Measurements from ENCODE around the gene EDDM3A. TPM values are rescaled to one million over a fixed set of nuclear protein-coding genes. Genes with fewer than 3 reads are reported as not detected.
"Not testable (repeated sequence)": the region's sequence is repeated elsewhere in the genome, so short reads cannot be mapped to it uniquely, and the experiment has no call there.

EDDM3A gene, protein sequence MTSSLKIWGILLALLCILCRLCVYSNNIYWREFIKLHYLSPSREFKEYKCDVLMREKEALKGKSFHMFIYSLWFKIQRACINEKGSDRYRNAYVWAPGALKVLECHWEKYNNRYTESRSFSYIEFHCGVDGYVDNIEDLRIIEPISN
- total RNA-seq = not detected

DNA sequence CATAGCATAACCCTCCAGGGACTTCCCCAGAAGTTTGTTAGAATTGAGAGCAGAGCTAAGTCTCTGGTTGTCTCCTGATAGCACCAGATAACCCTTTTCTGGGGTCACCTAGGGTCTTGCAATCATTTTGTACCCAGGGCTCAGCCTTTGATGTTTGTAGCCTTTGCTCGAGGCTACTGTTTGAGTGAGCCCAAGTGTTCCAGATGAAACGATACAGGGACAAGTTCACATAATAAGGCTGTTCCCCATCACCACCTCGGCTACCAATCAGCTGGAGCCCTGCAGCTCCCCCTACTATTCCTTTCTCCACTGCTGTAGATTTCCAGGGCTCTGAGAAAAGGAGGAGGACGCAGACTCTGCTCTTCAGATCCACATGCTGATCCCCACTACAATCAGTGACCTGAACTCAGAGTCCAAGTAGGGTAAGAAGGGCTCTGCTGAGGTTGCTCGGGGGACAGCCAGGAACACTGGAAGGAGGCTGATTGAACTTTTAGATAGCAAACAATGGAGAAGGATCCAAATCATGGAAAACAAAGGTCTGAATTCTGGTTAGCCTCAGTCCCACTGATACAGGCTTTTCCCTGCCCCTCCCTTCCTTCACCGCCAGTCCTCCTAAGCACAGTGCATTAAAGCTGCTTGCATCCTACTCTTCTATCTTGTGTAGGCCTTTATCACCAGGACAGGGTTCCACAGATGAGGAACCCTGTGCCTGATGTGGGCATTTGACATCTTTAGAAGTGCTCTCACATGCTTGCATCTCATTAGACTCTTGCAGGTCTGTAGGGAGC lies at the start of gene EDDM3A:
Gene EDDM3A (plus strand): TSS at position 317 of the 788 bp plus-strand sequence. CDS start 1,694 bp downstream, outside the sequence.
- Mint-ChIP-seq H3K9me3 (no peaks in the 10 kb centered on the region), H3K27ac (no peak within 1 kb of the TSS), H3K4me3 (no peak within 1 kb of the TSS), H3K4me1 (no peaks in the 10 kb centered on the region), H3K36me3 (ENCODE audit: low read depth) (peaks cover 2% of the 10 kb centered on the region), H3K27me3 (no peaks in the 10 kb centered on the region)
- ChIA-PET POLR2A (interaction anchor here (0.6 kb wide), 1 partner anchor 394 kb away, joined by 6 read pairs; no protein-coding TSS in a partner anchor), CTCF (interaction anchor here (1.7 kb wide), 1 partner anchor 12 kb away, joined by 5 read pairs; no protein-coding TSS in a partner anchor)
- no peak for DNase-seq

DNA sequence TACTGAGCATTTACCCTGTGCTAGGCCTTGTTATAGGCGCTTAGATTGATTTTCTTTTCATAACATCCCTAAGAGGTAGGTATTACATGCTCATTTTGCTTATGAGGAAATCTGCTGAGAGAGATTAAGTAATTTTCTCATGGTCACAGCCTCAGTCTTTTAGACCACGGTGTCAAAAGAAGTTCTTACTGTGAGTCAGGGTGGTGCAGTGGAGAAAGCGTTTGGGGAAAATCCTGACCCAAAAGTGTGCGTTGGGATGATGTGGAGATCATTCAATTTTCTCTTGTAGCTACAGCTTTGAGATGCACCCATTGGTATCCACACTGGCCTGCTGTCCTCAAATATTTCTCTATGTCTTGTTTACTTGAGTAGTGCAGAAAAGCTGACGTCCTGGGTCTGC lies 48.9 kb upstream of the EDDM3A start:
- H3K4me3 Mint-ChIP-seq = no peak overlapping the region
- H3K27me3 Mint-ChIP-seq = peaks cover 2% of the 10 kb centered on the region
- H3K36me3 Mint-ChIP-seq (ENCODE audit: low read depth) = no peaks in the 10 kb centered on the region
- DNase-seq = no peak
- H3K9me3 Mint-ChIP-seq = no peaks in the 10 kb centered on the region
- no peak overlapping the region for H3K27ac Mint-ChIP-seq
- CTCF ChIA-PET = interaction anchor here (0.6 to 1.9 kb wide), 5 partner anchors 13 to 161 kb away, joined by 3 to 8 read pairs (median 7); partner anchors contain the start of gene RNASE4
- POLR2A ChIA-PET = no interaction called here
- H3K4me1 Mint-ChIP-seq = peaks cover 6% of the 10 kb centered on the region

DNA sequence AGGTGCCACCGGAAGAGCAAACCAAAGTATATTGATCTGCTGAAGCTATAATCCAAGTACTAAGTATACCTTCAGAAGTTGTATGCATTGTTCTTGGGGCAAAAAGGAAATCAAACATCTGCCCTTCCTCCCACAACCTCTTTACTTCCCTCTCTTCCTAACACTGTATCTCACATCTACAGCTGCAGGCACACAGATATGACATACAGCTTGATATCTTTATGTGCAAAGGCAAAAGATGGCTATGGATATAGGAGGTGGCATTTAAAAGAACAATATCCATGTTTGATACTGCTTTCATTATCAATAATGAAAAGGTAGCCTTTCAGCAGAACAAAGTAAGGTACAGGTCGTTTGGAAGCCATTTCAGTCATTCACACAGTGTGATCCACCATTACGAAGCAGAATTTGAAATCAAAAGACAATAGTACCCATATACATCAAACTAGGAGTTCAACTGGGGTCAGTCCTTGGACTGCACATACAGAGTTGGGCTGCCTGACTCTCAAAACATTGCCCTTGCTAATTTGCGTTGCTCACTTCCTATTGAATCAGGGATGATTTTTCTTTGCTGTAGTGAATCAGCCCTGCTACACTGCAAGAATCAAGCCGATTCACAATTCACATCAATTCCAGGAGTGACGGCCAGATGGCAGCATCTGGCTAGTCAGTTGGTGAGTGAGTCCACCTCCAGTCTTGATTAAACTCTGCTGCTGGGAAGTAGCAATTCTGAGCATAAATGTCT lies 48.2 kb upstream of the EDDM3A start:
- peak; percentile 74 for DNase-seq
- Mint-ChIP-seq H3K36me3 (ENCODE audit: low read depth) (no peaks in the 10 kb centered on the region), H3K27ac (no peak overlapping the region), H3K4me1 (peaks cover 4% of the 10 kb centered on the region), H3K27me3 (peaks cover 2% of the 10 kb centered on the region), H3K4me3 (no peak overlapping the region), H3K9me3 (no peaks in the 10 kb centered on the region)
- ChIA-PET POLR2A (no interaction called here), CTCF (interaction anchor here (0.6 to 1.2 kb wide), 3 partner anchors 13 to 158 kb away, joined by 3 to 8 read pairs (median 7); partner anchors contain the start of gene RNASE4)

DNA sequence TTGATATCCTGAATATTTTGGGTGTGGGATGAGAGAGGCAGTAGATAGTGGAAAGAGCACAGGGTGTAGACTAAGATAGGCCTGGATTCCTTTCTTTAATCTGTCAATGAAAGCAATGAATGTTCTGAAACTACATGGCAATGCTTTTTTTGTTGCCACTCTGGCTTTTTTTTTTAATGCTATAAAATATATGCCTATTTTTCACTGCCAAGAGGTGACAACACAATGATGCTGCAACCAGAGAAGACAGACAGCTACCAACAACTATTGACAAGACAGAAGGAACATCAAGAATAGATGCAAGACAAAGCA lies 47.7 kb upstream of the EDDM3A start:
- H3K27me3 Mint-ChIP-seq = peaks cover 2% of the 10 kb centered on the region
- ChIA-PET POLR2A (no interaction called here), CTCF (no interaction called here)
- H3K36me3 Mint-ChIP-seq (ENCODE audit: low read depth) = no peaks in the 10 kb centered on the region
- H3K4me1 Mint-ChIP-seq = peaks cover 3% of the 10 kb centered on the region
- H3K4me3 Mint-ChIP-seq = no peak overlapping the region
- H3K27ac Mint-ChIP-seq = no peak overlapping the region
- H3K9me3 Mint-ChIP-seq = no peaks in the 10 kb centered on the region
- no peak for DNase-seq

DNA sequence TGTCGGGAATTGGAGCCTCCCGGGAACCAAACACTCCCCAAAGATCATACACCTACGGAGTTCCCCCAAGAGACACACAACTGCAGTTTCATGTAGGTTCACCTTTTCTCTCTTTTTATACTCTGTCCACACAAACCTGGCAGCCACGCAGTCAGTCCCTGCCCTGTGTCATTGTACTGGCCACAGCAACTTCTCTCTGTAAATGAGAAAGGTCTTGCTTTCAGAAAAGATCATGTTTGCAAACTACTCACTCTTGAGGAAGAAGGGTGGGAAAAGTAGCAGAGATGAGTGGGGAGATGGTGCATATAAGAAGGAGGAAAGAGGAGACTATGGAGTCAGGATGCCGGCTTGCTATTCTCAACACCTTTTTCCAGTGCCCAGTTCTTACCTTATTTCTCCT lies 46.8 kb upstream of the EDDM3A start:
- POLR2A ChIA-PET = no interaction called here
- Mint-ChIP-seq H3K27me3 (peaks cover 2% of the 10 kb centered on the region), H3K9me3 (no peaks in the 10 kb centered on the region), H3K4me1 (peaks cover 3% of the 10 kb centered on the region), H3K36me3 (ENCODE audit: low read depth) (no peaks in the 10 kb centered on the region), H3K27ac (no peak overlapping the region), H3K4me3 (no peak overlapping the region)
- DNase-seq = no peak
- CTCF ChIA-PET = interaction anchor here (0.6 kb wide), 1 partner anchor 174 kb away, joined by 3 read pairs; no protein-coding TSS in a partner anchor

DNA sequence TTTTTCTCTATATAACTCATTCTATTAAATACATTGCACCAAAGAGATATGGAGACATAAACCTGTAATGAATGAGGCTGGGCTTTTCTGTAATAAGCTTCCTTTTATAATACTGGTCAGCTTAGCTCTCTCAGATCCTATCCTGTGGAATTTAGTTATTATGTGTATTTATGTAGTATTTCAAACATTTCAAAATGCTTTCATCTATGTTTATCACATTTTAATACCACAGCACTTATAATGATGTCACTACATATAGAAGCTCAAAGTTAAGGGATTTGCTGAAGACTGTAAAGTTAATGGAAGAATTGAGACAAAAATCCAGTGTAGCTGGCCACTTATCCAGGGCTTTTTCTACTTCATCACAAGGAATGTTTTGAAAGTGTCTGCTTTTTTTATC lies 45.8 kb upstream of the EDDM3A start:
- POLR2A ChIA-PET = no interaction called here
- DNase-seq = no peak
- Mint-ChIP-seq H3K4me3 (no peak overlapping the region), H3K27me3 (peaks cover 2% of the 10 kb centered on the region), H3K27ac (no peak overlapping the region), H3K9me3 (no peaks in the 10 kb centered on the region), H3K36me3 (ENCODE audit: low read depth) (no peaks in the 10 kb centered on the region), H3K4me1 (peaks cover 3% of the 10 kb centered on the region)
- CTCF ChIA-PET = interaction anchor here (1.1 to 1.7 kb wide), 2 partner anchors 9 to 157 kb away, joined by 4 read pairs; no protein-coding TSS in a partner anchor

DNA sequence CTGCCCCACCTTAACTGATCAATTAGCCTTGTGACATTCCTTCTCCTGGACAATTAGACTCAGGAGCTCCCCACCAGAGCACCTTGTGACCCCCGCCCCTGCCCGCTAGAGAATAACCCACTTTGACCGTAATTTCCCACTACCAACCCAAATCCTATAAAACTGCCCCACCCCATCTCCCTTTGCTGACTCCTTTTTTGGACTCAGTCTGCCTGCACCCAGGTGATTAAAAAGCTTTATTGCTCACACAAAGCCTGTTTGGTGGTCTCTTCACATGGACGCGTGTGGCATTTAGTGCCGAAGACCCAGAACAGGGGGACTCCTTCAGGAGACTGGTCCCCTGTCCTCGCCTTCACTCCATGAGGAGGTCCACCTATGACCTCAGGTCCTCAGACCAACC lies 44.7 kb upstream of the EDDM3A start:
- H3K4me3 Mint-ChIP-seq, POLR2A ChIA-PET, H3K27ac Mint-ChIP-seq: not testable (repeated sequence)

GRCh38 chr14:20706657-20707355 lies 38.9 kb upstream of the EDDM3A start:
- ChIA-PET POLR2A (no interaction called here), CTCF (no interaction called here)

More for the DNA sequence above, 44.7 kb upstream of the EDDM3A start:
- H3K36me3 Mint-ChIP-seq (ENCODE audit: low read depth); H3K9me3 Mint-ChIP-seq; H3K4me1 Mint-ChIP-seq; H3K27me3 Mint-ChIP-seq; DNase-seq: not testable (repeated sequence)
- CTCF ChIA-PET = interaction anchor here (1.7 kb wide), 1 partner anchor 10 kb away, joined by 4 read pairs; no protein-coding TSS in a partner anchor

DNA sequence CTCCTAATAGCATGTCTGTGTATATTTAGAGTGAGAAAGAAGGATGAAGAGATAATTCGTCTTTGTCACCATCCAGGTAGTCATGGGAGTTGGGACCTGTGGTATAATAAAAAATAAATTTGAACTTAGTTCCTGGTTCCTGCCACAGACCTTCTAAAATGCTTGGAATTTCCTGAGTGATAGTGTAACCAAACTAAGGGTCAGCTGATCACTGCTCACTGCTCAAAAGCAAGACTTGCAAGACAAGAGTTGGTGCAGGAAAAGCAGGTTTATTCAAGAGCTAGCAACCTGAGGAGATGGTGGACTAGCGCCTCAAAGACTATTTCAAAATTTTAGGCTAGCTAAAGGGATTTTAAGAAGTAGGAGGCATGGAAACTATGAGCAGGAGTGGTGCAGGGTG lies 38.1 kb upstream of the EDDM3A start:
- H3K27me3 Mint-ChIP-seq = peaks cover 2% of the 10 kb centered on the region
- H3K36me3 Mint-ChIP-seq (ENCODE audit: low read depth) = no peaks in the 10 kb centered on the region
- H3K4me1 Mint-ChIP-seq = no peaks in the 10 kb centered on the region
- no peak for DNase-seq
- H3K4me3 Mint-ChIP-seq = no peak overlapping the region
- H3K9me3 Mint-ChIP-seq = no peaks in the 10 kb centered on the region
- ChIA-PET POLR2A (no interaction called here), CTCF (no interaction called here)
- H3K27ac Mint-ChIP-seq = no peak overlapping the region

More at GRCh38 chr14:20706657-20707355, 38.9 kb upstream of the EDDM3A start:
- H3K4me3 Mint-ChIP-seq = no peak overlapping the region
- H3K4me1 Mint-ChIP-seq = no peaks in the 10 kb centered on the region
- H3K9me3 Mint-ChIP-seq = no peaks in the 10 kb centered on the region
- H3K27ac Mint-ChIP-seq = no peak overlapping the region
- H3K36me3 Mint-ChIP-seq (ENCODE audit: low read depth) = no peaks in the 10 kb centered on the region
- H3K27me3 Mint-ChIP-seq = peaks cover 2% of the 10 kb centered on the region
- no peak for DNase-seq

- H3K27ac Mint-ChIP-seq = no peak overlapping the region
- H3K27me3 Mint-ChIP-seq = peaks cover 2% of the 10 kb centered on the region
- H3K4me1 Mint-ChIP-seq = no peaks in the 10 kb centered on the region
- H3K4me3 Mint-ChIP-seq = no peak overlapping the region
- no peak for DNase-seq
- H3K36me3 Mint-ChIP-seq (ENCODE audit: low read depth) = no peaks in the 10 kb centered on the region
- ChIA-PET CTCF (interaction anchor here (1.0 kb wide), 1 partner anchor 19 kb away, joined by 4 read pairs; no protein-coding TSS in a partner anchor), POLR2A (no interaction called here)
- peaks cover 3% of the 10 kb centered on the region for H3K9me3 Mint-ChIP-seq
Observed at GRCh38 chr14:20711261-20711660, 34.4 kb upstream of the EDDM3A start.

GRCh38 chr14:20711685-20712084 lies 34.0 kb upstream of the EDDM3A start:
- CTCF ChIA-PET = interaction anchor here (1.0 kb wide), 1 partner anchor 20 kb away, joined by 4 read pairs; no protein-coding TSS in a partner anchor
- POLR2A ChIA-PET = no interaction called here
- H3K9me3 Mint-ChIP-seq = peaks cover 3% of the 10 kb centered on the region

GRCh38 chr14:20712904-20713303 lies 32.8 kb upstream of the EDDM3A start:
- no peaks in the 10 kb centered on the region for H3K36me3 Mint-ChIP-seq (ENCODE audit: low read depth)
- ChIA-PET CTCF (interaction anchor here (1.1 kb wide), 1 partner anchor 466 kb away, joined by 5 read pairs; no protein-coding TSS in a partner anchor), POLR2A (no interaction called here)
- H3K4me1 Mint-ChIP-seq = no peaks in the 10 kb centered on the region
- no peak for DNase-seq
- no peak overlapping the region for H3K4me3 Mint-ChIP-seq
- H3K27me3 Mint-ChIP-seq = peaks cover 6% of the 10 kb centered on the region
- H3K9me3 Mint-ChIP-seq = peaks cover 3% of the 10 kb centered on the region
- H3K27ac Mint-ChIP-seq = no peak overlapping the region

More at GRCh38 chr14:20711685-20712084, 34.0 kb upstream of the EDDM3A start:
- H3K27me3 Mint-ChIP-seq = peaks cover 2% of the 10 kb centered on the region
- no peak for DNase-seq
- H3K4me3 Mint-ChIP-seq = no peak overlapping the region
- H3K36me3 Mint-ChIP-seq (ENCODE audit: low read depth) = no peaks in the 10 kb centered on the region
- H3K4me1 Mint-ChIP-seq = no peaks in the 10 kb centered on the region
- H3K27ac Mint-ChIP-seq = no peak overlapping the region

All from activated CD4-positive, alpha-beta T cell treated with anti-CD3 and anti-CD28 coated beads, Interleukin-2, amount 10 ng/mL, durations not matched to agents 7 days and 5 days (primary cell).